ENCODE measurements around the gene PXN. TPM values are rescaled to one million over a fixed set of nuclear protein-coding genes. Genes with fewer than 3 reads are reported as not detected.
"Not testable (repeated sequence)": the region's sequence is repeated elsewhere in the genome, so short reads cannot be mapped to it uniquely, and the experiment has no call there.

PXN gene
- total RNA-seq, 1 donor from 2014 or later, result 11.6 TPM

DNA sequence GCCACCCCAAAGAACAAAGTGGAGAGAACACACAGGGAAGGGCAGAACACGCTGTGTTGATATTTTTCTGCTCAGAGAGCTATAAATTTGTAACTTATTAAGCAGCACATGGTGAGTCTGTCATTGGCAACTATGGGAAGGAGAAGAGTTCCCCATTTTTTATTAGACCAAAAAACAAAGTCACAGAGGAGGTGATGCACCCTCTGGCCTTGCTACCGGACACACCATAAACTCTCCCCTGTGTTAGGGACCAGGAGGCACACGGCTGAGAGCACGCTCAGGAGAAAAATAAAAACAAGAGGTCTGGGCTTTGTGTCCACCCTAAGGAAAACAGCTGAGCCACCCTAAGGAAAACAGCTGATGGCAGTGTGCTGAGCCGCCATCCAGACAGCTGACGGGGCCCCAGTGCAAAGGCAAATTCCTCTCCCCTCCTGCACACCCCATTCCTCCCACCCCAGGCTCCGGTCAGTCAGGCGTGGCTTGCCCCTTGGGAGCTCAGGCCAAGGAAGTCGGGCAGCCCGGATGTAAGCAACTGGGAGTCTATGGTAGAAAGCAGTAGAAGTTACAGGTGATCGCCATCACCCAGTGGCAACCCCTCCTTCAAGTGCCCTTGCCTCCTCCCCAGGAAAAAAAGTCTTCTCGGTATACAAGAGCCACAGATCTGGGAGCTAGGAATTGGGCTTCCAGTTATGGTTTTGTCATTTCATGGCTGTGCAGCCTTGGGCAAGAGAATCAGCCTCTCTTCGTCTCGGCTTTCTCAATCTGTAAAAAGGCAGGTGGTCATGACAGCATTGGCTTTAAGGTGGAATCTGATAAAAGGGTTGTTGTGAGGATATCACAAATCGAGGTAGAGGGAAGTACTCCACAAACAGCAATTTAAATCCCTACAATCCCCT, 2.4 kb downstream of the PXN start:
- peak; percentile 36 for DNase-seq (ENCODE audit: low spot score)

- DNase-seq (ENCODE audit: low spot score), result no peak
These were observed 3.3 kb downstream of the PXN start for GRCh38 chr12:120261951-120262851.

- no peak for DNase-seq (ENCODE audit: low spot score)
These were observed 4.9 kb downstream of the PXN start for GRCh38 chr12:120260607-120261006.

GRCh38 chr12:120259418-120260202, 5.9 kb downstream of the PXN start:
- DNase-seq (ENCODE audit: low spot score), result no peak

- DNase-seq (ENCODE audit: low spot score), result no peak
These were observed 7.1 kb downstream of the PXN start for GRCh38 chr12:120258323-120258896.

DNA sequence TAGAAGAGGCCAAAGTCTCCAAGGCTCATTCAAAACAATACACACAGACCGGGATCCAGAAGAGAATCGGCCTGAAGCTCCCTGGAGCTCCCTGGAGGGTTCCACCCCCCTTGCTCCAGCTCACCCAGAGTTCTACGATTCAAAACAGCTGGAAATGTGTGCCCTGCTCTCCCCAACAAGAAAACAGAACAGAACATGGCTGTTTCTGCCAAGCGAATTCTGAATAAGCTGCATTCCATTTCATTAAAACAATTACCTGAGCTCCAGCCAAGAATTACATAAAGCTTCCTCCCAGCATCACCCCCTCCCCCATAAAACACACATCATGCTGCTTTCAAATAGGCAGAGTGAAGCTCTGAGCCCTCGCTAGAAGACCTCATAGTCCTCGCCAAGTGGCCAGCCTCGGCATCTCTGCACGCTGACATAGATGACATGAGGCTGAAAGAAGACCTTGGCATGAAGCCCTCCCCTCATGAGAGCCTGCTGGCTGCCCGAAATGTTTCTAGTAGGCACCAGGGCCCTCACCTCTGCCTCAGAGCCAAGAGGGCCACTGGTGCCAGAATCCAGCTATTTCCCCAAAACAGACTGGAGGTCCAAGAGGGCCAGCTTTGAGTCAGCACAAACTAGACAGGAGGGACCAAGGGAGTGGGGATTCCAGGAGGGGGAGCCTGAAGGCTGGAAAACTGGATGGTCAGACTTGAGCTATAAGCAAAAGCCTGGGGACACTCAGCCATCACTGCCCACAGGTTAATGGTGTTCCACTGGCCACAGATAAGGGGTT, 8.3 kb downstream of the PXN start:
- peak; percentile 86 for DNase-seq (ENCODE audit: low spot score)

- DNase-seq (ENCODE audit: low spot score), result no peak
These were observed 10.7 kb downstream of the PXN start for GRCh38 chr12:120254809-120255208.

DNA sequence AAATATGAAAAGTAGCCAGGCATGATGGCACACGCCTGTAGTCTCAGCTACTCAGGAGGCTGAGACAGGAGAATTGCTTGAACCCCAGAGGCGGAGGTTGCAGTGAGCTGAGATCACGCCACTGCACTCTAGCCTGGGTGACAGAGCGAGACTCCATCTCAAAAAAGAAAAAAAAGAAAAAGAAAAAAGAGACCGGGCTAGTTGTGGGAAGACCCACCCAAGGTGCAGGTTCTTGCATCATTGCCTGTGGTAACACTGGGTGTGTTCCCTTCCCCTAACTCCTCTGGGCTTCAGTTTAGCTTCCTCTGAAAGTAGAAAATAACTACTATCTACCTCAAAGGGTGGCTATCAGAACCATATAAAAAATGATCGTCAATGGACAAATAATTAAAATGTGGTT, 12.2 kb downstream of the PXN start:
- not testable (repeated sequence) for DNase-seq (ENCODE audit: low spot score)

DNA sequence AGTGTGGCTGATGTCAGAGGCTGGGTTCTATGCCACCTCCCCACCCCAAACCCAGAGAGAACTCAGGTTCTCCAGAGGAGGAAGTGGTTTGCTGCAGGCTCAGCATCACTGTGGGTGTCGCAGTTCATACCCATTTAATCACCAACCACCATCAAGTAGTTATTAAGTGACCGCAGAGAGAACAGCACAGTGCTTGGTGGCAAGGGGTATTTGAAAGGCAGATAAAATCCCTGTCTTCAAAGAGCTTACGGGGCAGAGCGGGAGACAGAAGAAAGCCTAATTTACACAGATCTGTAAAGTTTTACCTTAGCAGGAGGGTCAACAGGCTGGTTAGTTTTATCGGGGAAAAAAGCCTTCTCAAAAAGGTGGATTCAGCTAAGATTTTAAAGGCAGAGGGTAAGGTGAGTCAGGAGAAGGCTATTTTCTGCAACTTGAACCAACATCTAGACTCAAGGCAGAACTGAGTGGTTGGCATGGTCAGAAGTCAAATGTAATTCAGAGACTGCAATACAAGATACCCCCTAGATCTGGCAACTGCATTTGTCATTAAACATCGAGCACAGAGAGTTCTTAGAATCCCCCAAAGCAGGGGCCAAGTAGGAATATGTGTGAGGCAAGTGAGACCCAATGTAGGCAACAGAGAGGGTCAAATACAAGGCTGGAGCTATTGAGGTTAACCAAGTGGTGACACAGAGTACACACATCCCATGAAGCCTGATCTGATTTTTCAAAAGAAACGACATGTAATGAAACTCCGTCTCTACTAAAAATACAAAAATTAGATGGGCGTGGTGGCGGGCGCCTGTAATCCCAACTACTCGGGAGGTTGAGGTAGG, 13.2 kb downstream of the PXN start:
- DNase-seq (ENCODE audit: low spot score), result no peak

DNA sequence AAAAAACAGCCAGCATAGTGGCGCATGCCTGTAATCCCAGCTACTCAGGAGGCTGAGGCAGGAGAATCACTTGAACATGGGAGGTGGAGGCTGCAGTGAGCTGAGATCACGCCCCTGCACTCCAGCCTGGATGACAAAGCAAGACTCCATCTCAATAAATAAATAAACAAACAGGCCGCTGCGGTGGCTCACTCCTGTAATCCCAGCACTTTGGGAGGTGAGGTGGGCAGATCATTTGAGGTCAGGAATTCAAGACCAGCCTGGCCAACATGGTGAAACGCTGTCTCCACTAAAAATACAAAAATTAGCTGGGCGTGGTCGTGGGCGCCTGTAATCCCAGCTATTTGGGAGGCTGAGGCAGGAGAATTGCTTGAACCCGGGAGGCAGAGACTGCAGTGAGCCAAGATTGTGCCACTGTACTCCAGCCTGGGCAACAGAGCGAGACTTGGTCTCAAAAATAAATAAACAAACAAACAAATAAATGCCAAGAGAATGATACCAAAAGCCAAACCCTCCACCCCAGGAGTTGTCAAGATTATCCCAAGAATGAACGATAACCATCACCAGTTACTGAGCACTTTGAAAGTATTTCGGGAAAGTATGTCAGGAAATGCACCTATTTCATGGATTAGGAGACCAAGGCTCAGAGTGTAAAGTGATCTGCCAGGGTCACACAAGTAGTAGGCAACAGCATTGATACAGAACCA, 14.0 kb downstream of the PXN start:
- DNase-seq (ENCODE audit: low spot score), result not testable (repeated sequence)

GRCh38 chr12:120249875-120250795, 15.4 kb downstream of the PXN start:
- DNase-seq (ENCODE audit: low spot score), result no peak

DNA sequence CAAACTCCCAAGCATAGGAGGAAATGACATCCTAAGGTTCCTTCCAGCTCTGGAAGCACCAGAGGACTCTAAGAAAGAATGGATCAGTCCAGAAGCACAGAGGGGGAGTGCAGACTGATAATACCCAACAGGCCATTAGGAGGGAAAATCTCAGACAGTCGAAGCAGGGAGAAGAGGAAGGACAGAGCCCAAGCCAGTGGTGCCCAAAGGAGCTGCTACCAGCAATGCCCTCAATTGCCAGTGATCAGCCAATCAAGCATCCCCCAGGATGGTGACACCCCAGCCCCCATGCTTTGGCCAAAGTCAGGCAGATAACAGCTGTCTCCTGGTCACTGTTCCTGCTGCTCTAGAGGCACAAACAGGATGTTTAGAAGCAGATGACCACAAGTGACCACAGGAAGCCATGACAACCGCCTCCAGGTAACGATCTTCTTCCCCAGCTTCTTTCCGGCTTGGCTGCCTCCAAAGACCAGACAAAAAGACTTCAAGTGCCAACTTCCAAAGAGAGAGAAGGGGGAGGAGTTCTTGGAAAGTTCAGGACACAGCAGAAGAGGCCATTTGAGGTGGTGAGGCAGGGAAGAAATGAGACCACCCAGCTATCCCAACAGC, 16.2 kb downstream of the PXN start:
- no peak for DNase-seq (ENCODE audit: low spot score)

DNA sequence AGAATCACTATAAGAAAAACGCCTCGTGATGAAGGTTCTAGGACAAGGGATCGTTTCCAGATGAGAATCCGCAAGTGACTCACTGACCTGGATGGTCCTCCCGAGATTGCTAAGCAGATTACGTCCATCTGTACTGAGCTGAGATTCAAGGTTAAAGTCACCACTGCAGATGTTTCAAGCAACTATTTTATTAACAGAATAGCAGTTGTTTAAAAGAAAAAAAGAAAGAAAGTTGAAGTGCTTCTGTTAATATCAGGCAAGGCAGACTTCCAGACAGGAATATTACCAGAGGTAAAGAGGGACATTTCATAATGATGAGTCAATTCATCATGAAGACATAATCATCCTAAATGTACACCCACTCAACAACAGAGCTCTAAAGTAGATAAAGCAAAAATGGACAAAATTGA, 17.9 kb downstream of the PXN start:
- no peak for DNase-seq (ENCODE audit: low spot score)

- DNase-seq (ENCODE audit: low spot score), result no peak
These were observed 18.3 kb downstream of the PXN start for GRCh38 chr12:120247183-120247582.

GRCh38 chr12:120246705-120247104, 18.8 kb downstream of the PXN start:
- not testable (repeated sequence) for DNase-seq (ENCODE audit: low spot score)

DNA sequence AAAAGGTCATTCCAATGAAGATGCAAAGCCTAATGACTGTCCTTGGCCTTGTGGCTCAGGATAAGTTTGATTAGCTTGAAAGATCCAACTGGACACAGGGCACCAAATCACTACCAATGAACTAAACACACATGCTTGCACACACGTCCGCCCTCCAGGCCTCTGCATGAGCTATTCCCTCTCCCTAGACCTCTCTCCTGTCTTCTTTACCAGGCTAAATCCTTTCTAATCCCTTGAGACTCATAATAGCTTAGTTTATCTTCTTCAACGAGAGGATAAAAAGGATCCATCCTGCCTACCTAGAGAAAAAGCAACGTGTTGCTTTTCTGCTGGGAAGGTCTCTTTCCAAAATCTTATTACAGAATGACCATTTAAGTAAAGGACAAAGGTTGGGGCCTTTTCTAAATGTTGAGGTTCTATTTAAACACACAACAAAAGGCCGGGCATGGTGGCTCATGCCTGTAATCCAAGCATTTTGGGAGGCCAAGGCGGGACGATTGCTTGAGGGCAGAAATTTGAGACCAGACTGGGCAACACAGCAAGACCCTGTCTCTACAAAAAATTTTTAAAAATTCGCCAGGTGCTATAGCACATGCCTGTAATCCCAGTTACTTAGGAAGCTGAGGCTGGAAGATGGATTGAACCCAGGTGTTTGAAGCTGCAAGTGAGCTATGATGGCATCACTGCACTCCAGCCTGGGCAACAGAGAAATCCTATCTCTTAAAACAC, 22.4 kb downstream of the PXN start:
- DNase-seq (ENCODE audit: low spot score), result peak; percentile 86

Data from umbilical cord (tissue), 2 donors.